ENCODE data around the gene HPDL. TPM values are rescaled to one million over a fixed set of nuclear protein-coding genes. Genes with fewer than 3 reads are reported as not detected.

The HPDL gene
- total RNA-seq, 4 donors from 2014 or later = 0.35 to 0.93 (median 0.40) TPM; not detected in 1

DNA sequence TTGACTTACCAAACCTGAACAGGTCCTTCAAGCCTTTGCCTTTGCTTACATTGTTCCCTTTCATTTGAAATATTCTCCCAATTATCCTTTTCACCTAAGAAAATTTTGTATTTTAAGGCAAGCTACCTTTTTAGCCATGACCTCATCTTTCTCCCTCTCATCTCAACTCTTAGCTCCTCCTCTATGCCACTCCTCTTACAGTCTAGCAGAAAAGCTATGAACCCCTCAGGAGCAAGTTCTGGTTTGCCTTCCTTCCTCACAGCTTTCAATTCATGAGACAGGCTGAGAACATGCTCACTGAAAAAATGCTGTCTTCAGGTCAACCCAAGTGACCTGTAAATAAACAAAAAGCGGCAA lies 21.9 kb downstream of the HPDL start:
- Histone ChIP-seq H3K4me3 (no peak overlapping the region), H3K4me1 (peaks cover 15 to 28% (median 18%) of the 10 kb centered on the region in 3 donors), H3K36me3 (peaks cover 0 to 35% of the 10 kb centered on the region in 2 donors), H3K27ac (peak overlapping the region; percentile 66 to 74 (median 72)), H3K9me3 (no peaks in the 10 kb centered on the region), H3K27me3 (no peaks in the 10 kb centered on the region)
- no peak for ATAC-seq
- WGBS, 2 donors (ENCODE audit: low coverage in 1 of 2) = 0% methylated on average over 1 of the region's 1 CpG
- TF ChIP-seq EP300 (IDR thresholded peaks at IDR 0.05) (no peak), POLR2AphosphoS5 (IDR thresholded peaks at IDR 0.05) (no peak), POLR2A (IDR thresholded peaks at IDR 0.05) (no peak)
- TF ChIP-seq, protein P1, sequence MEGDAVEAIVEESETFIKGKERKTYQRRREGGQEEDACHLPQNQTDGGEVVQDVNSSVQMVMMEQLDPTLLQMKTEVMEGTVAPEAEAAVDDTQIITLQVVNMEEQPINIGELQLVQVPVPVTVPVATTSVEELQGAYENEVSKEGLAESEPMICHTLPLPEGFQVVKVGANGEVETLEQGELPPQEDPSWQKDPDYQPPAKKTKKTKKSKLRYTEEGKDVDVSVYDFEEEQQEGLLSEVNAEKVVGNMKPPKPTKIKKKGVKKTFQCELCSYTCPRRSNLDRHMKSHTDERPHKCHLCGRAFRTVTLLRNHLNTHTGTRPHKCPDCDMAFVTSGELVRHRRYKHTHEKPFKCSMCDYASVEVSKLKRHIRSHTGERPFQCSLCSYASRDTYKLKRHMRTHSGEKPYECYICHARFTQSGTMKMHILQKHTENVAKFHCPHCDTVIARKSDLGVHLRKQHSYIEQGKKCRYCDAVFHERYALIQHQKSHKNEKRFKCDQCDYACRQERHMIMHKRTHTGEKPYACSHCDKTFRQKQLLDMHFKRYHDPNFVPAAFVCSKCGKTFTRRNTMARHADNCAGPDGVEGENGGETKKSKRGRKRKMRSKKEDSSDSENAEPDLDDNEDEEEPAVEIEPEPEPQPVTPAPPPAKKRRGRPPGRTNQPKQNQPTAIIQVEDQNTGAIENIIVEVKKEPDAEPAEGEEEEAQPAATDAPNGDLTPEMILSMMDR (IDR thresholded peaks at IDR 0.05) = no peak

DNA sequence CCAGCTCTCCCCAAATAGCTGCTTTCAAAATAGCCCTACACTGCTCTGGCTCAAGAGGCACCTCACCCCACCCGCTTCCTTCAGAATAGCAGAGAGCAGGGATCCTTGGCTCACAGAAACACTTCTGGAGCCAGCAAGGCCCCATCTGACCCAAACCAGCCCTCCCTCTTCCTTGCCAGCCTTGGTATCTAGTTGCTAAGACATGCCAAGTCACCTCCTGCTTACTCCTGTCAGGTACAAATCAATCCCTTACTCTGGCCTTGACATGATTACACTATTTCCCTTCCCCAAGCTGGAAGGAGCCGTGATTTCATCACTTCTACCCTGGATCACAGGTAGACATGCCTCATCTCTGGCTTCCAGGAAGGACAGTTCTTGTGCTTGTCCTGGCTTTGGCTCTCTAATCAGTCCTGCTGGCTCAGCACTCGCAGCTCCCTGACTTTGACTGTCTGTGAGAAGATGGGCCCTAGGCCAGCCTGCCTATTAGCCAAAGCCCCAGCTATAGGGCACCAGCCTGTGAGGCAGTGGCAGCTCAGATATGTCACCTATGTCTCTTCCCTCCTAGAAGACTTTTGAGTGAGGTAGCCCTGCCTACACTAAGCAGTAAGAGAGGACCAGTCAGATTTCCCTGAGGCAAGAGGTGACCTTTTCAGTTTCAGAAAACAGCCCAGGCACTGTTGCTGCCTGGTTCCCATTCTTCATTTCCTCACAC lies 22.4 kb downstream of the HPDL start:
- Histone ChIP-seq H3K4me1 (peaks cover 15 to 28% (median 18%) of the 10 kb centered on the region in 3 donors), H3K9me3 (no peaks in the 10 kb centered on the region), H3K4me3 (no peak overlapping the region), H3K27ac (peak overlapping the region; percentile 66 to 74 (median 72)), H3K27me3 (no peaks in the 10 kb centered on the region), H3K36me3 (peaks cover 0 to 29% of the 10 kb centered on the region in 2 donors)
- ATAC-seq = peak; percentile 59
- TF ChIP-seq POLR2A (IDR thresholded peaks at IDR 0.05) (no peak), POLR2AphosphoS5 (IDR thresholded peaks at IDR 0.05) (no peak), EP300 (IDR thresholded peaks at IDR 0.05) (no peak)
- TF ChIP-seq, protein P1 (IDR thresholded peaks at IDR 0.05) = no peak
- WGBS, 2 donors (ENCODE audit: low coverage in 1 of 2) = no CpG with 5 or more reads among the region's 3 CpGs

DNA sequence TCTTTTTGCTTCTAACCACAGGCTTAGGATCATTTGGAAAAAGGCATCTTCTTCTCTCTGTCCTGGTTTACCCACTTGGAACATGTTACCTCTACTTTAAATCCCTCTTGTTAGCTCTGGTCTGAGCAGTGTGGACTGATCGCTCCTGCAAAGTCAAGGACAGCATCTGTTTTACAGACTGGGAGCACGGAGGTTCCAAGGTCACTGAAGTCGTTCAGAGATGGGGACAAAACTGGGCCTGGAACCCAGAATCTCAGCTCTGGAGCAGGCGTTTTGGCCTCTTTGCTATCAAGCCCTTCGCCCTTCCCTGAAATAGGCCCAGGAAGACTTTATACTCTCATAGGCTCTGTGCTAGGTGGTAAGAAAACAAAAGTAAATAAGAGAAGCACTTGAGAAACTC lies 24.8 kb downstream of the HPDL start:
- Histone ChIP-seq H3K4me1 (peaks cover 15 to 28% (median 18%) of the 10 kb centered on the region in 3 donors), H3K27ac (no peak overlapping the region), H3K27me3 (no peaks in the 10 kb centered on the region), H3K9me3 (no peaks in the 10 kb centered on the region), H3K4me3 (no peak overlapping the region), H3K36me3 (peaks cover 0 to 10% of the 10 kb centered on the region in 2 donors)
- WGBS, 2 donors (ENCODE audit: low coverage in 1 of 2) = 87 to 92% methylated on average over 4 of the region's 5 CpGs
- no peak for ATAC-seq
- TF ChIP-seq POLR2AphosphoS5 (IDR thresholded peaks at IDR 0.05) = no peak
- TF ChIP-seq, protein P1 (IDR thresholded peaks at IDR 0.05) = no peak
- TF ChIP-seq EP300 (IDR thresholded peaks at IDR 0.05) = no peak

DNA sequence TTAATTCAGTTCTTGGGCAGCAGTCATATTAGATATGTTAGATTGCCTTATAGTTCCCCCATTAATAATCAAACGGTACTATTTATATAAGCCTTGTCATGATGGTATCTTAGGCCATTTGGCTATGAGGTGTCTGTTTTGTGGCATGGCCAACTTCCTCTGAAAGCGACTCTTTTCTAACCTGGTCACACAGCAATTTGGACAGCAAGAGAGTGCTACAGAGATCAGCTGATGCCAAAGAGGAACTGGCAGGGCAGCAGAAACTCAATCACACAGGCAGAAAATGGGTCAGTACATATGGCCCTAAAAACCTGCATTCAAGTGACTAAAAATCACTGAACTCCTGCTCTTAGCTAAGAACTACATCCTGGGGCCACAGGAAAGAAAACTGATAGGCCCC lies 27.0 kb downstream of the HPDL start:
- no peak for ATAC-seq
- 40 to 54% methylated on average over 1 to 2 of the region's 2 CpGs for WGBS, 2 donors (ENCODE audit: low coverage in 1 of 2)
- peaks cover 0 to 8% of the 10 kb centered on the region in 2 donors for H3K36me3 ChIP-seq
- no peak for TF ChIP-seq EP300 (IDR thresholded peaks at IDR 0.05)
- no peak for TF ChIP-seq POLR2A (IDR thresholded peaks at IDR 0.05)
- TF ChIP-seq, protein P1 (IDR thresholded peaks at IDR 0.05) = no peak
- TF ChIP-seq POLR2AphosphoS5 (IDR thresholded peaks at IDR 0.05) = no peak
- no peaks in the 10 kb centered on the region for H3K27me3 ChIP-seq
- H3K9me3 ChIP-seq = no peaks in the 10 kb centered on the region
- no peak overlapping the region for H3K4me3 ChIP-seq
- H3K27ac ChIP-seq = no peak overlapping the region
- H3K4me1 ChIP-seq = peaks cover 5 to 14% (median 8%) of the 10 kb centered on the region in 3 donors

DNA sequence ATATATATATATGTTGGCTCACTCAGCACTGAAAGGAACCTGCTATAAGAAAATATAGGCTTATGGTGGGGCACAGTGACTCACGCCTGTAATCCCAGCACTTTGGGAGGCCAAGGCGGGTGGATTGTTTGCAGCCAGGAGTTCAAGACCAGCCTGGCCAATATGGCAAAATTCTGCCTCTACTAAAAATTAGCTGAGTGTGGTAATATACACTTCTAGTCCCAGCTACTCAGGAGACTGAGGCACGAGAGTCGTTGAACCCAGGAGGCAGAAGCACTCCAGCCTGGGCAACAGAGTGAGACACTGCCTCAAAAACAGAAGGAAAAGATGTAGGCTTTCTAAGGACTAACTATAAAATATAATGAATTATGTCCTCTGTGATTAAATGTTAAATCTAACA lies 28.1 kb downstream of the HPDL start:
- no peaks in the 10 kb centered on the region for H3K9me3 ChIP-seq
- H3K4me1 ChIP-seq = peaks cover 0 to 3% (median 0%) of the 10 kb centered on the region in 3 donors
- 82 to 91% methylated on average over 4 of the region's 4 CpGs for WGBS, 2 donors (ENCODE audit: low coverage in 1 of 2)
- no peak for ATAC-seq
- no peaks in the 10 kb centered on the region for H3K27me3 ChIP-seq
- no peak overlapping the region for H3K27ac ChIP-seq
- H3K36me3 ChIP-seq = peaks cover 0 to 8% of the 10 kb centered on the region in 2 donors
- no peak overlapping the region for H3K4me3 ChIP-seq
- TF ChIP-seq POLR2AphosphoS5 (IDR thresholded peaks at IDR 0.05) = no peak
